A549 (cell line): ENCODE measurements around the gene TMEM38A.

Source experiments
- HDAC2 ChIP-seq: fragments of 200-600 bp; sonication (generic); IDR thresholded peaks from 2 replicates; pipeline ENCODE4 v1.6.1; 2016
- KDM1A ChIP-seq: fragments of 200-600 bp; sonication (generic); IDR thresholded peaks from 2 replicates; pipeline ENCODE4 v1.6.1; 2016; ENCODE audit warnings: low read depth, mild to moderate bottlenecking
- POLR2A ChIP-seq: IDR thresholded peaks from 2 replicates; pipeline ENCODE4 v1.6.1; 2012; ENCODE audit warnings: mild to moderate bottlenecking, low read length
- RNF2 ChIP-seq: fragments of 200-600 bp; sonication (generic); IDR thresholded peaks from 2 replicates; pipeline ENCODE4 v1.6.1; 2016; ENCODE audit warnings: low read depth, mild to moderate bottlenecking, antibody characterized with exemption, moderate library complexity, borderline replicate concordance
- TF ChIP-seq, protein P1 (sequence below): fragments of >200 bp; sonication (Bioruptor Twin); formaldehyde crosslinking; IDR thresholded peaks from 3 replicates; pipeline ENCODE4 v1.5.1; 2016

DNA sequence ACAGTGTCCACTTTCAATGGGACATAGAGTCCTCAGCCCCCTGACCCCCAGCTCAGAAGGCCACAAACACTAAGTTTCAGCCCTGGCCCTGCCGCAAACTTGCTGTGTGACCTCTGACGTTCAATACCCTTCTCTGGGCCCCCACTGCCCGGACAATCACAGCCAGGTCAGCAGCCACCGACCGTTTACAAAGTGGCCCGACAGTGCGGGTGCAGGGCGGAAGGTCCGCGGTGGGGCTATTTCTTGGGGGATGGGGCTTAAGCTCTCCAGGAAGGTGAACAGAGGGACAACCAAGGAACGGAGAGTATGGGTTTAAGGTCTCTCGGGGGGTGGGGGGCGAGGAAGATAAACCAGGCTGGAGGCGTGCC, 1.5 kb upstream of the TMEM38A start:
- no peak for TF ChIP-seq RNF2
- TF ChIP-seq, protein P1, sequence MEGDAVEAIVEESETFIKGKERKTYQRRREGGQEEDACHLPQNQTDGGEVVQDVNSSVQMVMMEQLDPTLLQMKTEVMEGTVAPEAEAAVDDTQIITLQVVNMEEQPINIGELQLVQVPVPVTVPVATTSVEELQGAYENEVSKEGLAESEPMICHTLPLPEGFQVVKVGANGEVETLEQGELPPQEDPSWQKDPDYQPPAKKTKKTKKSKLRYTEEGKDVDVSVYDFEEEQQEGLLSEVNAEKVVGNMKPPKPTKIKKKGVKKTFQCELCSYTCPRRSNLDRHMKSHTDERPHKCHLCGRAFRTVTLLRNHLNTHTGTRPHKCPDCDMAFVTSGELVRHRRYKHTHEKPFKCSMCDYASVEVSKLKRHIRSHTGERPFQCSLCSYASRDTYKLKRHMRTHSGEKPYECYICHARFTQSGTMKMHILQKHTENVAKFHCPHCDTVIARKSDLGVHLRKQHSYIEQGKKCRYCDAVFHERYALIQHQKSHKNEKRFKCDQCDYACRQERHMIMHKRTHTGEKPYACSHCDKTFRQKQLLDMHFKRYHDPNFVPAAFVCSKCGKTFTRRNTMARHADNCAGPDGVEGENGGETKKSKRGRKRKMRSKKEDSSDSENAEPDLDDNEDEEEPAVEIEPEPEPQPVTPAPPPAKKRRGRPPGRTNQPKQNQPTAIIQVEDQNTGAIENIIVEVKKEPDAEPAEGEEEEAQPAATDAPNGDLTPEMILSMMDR, result no peak
- TF ChIP-seq KDM1A, result no peak
- no peak for TF ChIP-seq POLR2A
- TF ChIP-seq HDAC2, result no peak
